Fibroblast of lung (primary cell): ENCODE measurements around the gene RINL. TPM values are rescaled to one million over a fixed set of nuclear protein-coding genes. Genes with fewer than 3 reads are reported as not detected.

ENCODE experiments used
- DNase-seq, 2 donors: peaks; one replicate each; pipeline versions ENCODE4 v3.0.0 to v3.0.0-alpha.2; 2010; ENCODE audit warnings: low read depth in 2 of 2
- H2AFZ ChIP-seq: 2 replicates; pipeline ENCODE4 v1.5.1; 2012; ENCODE audit warnings: low read length, control low read depth, inconsistent platforms
- H3K27ac ChIP-seq: 2 replicates; pipeline ENCODE4 v1.5.1; 2011; ENCODE audit warnings: low read length, control low read depth; ENCODE audit not compliant: insufficient read depth
- H3K27me3 ChIP-seq: 2 replicates; pipeline ENCODE4 v1.5.1; 2011; ENCODE audit warnings: mild to moderate bottlenecking, low read length; ENCODE audit not compliant: control insufficient read depth, insufficient read depth
- H3K36me3 ChIP-seq: 2 replicates; pipeline ENCODE4 v1.5.1; 2011; ENCODE audit warnings: low read length; ENCODE audit not compliant: control insufficient read depth, insufficient read depth
- H3K4me1 ChIP-seq: 2 replicates; pipeline ENCODE4 v1.5.1; 2011; ENCODE audit warnings: low read length; ENCODE audit not compliant: control insufficient read depth, insufficient read depth; ENCODE audit errors: extremely low read depth
- H3K4me2 ChIP-seq: 2 replicates; pipeline ENCODE4 v1.5.1; 2011; ENCODE audit warnings: low read length, control low read depth; ENCODE audit not compliant: insufficient read depth; ENCODE audit errors: extremely low read depth
- H3K4me3 ChIP-seq, 4 experiments: fragments of 200-600 bp in 1 of 4; sonication (generic) in 1 of 4; replicated peaks in 1 of 4; 2 replicates each; pipeline ENCODE4 v1.5.1; 2011 to 2016; ENCODE audit warnings: low read length in 4 of 4, low read depth in 3 of 4, mild to moderate bottlenecking in 3 of 4, control low read depth in 2 of 4, inconsistent platforms in 1 of 4, mixed read lengths in 1 of 4; ENCODE audit not compliant: insufficient read depth in 1 of 4; ENCODE audit errors: control extremely low read depth in 1 of 4
- H3K79me2 ChIP-seq: 2 replicates; pipeline ENCODE4 v1.5.1; 2012; ENCODE audit warnings: mild to moderate bottlenecking, low read length, inconsistent platforms; ENCODE audit not compliant: control insufficient read depth, insufficient read depth
- H3K9ac ChIP-seq: 2 replicates; pipeline ENCODE4 v1.5.1; 2011; ENCODE audit warnings: mild to moderate bottlenecking, low read length, control low read depth; ENCODE audit not compliant: insufficient read depth
- H3K9me3 ChIP-seq: 2 replicates; pipeline ENCODE4 v1.5.1; 2012; ENCODE audit warnings: low read depth, low read length; ENCODE audit not compliant: control insufficient read depth, insufficient read depth
- H4K20me1 ChIP-seq: 2 replicates; pipeline ENCODE4 v1.5.1; 2011; ENCODE audit warnings: low read length; ENCODE audit not compliant: control insufficient read depth, insufficient read depth; ENCODE audit errors: extremely low read depth
- EZH2 ChIP-seq: IDR thresholded peaks from 2 replicates; pipeline ENCODE4 v1.5.1; 2012; ENCODE audit warnings: low read length, control low read depth, mild to moderate bottlenecking; ENCODE audit errors: missing control alignments
- polyA plus RNA-seq, 2 donors: library from polyadenylated mRNA; depleted of rRNA in 1 of 2; stranded (reverse) in 1 of 2; unstranded in 1 of 2; fragments of >200 nt; gene quantifications; 2 replicates each; pipeline ENCODE4 v1.2.1, GENCODE V29; 2011 to 2012; ENCODE audit warnings: missing spikeins in 1 of 2
- total RNA-seq: library from RNA; depleted of rRNA; stranded (reverse); fragments of >200 nt; gene quantifications from 2 replicates; pipeline ENCODE4 v1.2.1, GENCODE V29; 2014
- TF ChIP-seq, protein P1 (sequence below), 2 donors: IDR thresholded peaks in 1 of 2; conservative IDR thresholded peaks in 1 of 2; 1 replicate in 1 of 2; 2 replicates in 1 of 2; pipeline ENCODE4 v1.5.1; 2011 to 2012; ENCODE audit warnings: low read length in 2 of 2, control low read depth in 1 of 2, inconsistent platforms in 1 of 2, low read depth in 1 of 2, mild to moderate bottlenecking in 1 of 2

RINL gene
- total and polyA plus RNA-seq, 2 donors (not counting 1 experiment from before 2014, with no cell fraction given): 0.59 to 3.5 TPM

DNA sequence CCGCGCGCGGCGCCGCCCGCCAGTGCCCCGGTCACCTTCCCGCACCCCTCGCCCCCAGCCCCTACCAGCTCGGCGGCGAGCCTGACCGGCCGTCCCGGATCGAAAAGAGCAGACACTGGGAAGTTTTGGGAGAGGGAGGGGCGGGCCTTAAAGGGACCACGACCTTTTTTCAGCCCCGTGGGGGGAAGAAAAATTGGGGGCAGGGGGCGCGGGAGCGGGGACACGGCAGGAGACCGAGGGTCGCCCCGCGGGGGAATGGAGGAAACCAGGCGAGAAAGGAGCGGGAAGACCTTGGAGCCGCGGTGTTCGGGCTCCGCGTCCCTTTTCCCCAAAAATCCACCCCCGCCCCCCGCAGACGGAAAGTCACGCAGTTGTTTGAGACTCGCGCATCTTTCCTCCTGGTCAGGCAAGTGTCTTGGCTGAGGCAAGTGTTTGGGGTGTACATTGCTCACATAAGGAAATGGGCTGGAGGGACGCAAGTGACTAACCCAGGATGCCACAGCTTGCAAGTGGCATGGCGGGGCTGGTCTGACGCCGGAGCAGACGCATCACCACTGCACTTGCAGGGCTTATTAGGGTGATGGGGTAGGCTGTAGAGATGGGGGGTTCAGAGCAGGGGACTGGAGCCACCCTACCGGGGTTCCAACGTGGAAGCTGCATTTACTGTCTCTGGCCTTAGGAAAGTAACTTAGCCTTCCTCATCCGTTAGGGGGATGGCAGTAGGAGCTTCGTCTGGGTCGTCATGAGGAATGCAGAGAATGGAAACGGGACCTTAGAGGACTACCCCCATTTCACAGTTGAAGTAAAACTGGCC is 25.6 kb downstream of the RINL start:
- H3K27ac ChIP-seq: peak overlapping the region; percentile 91
- peak; percentile 60 to 69 for DNase-seq
- H3K4me2 ChIP-seq: peak overlapping the region; percentile 38
- peak overlapping the region; percentile 83 for H3K9ac ChIP-seq
- H2AFZ ChIP-seq: peak overlapping the region; percentile 74
- H3K9me3 ChIP-seq: no peaks in the 10 kb centered on the region
- peaks cover 11% of the 10 kb centered on the region for H3K4me1 ChIP-seq
- TF ChIP-seq EZH2: no peak
- TF ChIP-seq, protein P1, sequence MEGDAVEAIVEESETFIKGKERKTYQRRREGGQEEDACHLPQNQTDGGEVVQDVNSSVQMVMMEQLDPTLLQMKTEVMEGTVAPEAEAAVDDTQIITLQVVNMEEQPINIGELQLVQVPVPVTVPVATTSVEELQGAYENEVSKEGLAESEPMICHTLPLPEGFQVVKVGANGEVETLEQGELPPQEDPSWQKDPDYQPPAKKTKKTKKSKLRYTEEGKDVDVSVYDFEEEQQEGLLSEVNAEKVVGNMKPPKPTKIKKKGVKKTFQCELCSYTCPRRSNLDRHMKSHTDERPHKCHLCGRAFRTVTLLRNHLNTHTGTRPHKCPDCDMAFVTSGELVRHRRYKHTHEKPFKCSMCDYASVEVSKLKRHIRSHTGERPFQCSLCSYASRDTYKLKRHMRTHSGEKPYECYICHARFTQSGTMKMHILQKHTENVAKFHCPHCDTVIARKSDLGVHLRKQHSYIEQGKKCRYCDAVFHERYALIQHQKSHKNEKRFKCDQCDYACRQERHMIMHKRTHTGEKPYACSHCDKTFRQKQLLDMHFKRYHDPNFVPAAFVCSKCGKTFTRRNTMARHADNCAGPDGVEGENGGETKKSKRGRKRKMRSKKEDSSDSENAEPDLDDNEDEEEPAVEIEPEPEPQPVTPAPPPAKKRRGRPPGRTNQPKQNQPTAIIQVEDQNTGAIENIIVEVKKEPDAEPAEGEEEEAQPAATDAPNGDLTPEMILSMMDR (conservative IDR thresholded peaks at IDR 0.05 in 1 of 2, IDR thresholded peaks at IDR 0.05 in 1 of 2; ENCODE audit: low read depth in 1 of 2, low read length in 2 of 2): no peak
- H3K36me3 ChIP-seq: peaks cover 3% of the 10 kb centered on the region
- H3K79me2 ChIP-seq: peaks cover 17% of the 10 kb centered on the region
- no peaks in the 10 kb centered on the region for H4K20me1 ChIP-seq
- no peaks in the 10 kb centered on the region for H3K27me3 ChIP-seq
- peak overlapping the region; percentile 64 to 87 (median 74) for H3K4me3 ChIP-seq

DNA sequence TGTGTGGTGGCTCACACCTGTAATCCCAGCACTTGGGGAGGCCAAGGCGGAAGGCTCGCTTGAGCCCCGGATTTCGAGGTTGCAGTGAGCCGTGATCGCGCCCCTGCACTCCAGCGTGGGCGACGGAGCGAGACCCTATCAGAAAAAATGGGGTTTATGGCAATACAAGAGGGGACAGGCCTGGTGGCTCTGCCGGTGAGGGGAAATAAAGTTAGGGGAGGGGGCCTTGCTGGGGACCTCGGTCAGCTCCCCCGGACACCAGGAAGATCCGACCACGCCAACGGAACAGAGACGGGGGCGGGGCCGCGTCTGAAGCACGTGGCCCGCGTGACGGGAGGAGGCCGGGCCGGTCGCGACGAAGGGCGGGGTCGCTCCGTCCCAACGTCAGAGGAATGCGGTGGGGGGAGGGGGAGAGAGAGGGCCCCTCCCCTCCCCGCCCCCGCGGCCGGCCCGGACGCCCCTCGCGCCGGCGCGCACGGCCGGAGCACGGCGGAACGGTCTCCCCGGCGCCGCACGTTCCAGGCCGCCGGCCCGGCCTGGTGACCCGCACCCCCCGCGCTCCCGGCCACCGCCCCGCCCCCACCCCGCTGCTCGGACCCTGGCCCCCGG is 26.3 kb downstream of the RINL start:
- Histone ChIP-seq H3K79me2 (peaks cover 24% of the 10 kb centered on the region), H3K4me2 (peak overlapping the region; percentile 100), H3K27me3 (no peaks in the 10 kb centered on the region), H3K9me3 (no peaks in the 10 kb centered on the region), H4K20me1 (no peaks in the 10 kb centered on the region), H3K27ac (peak overlapping the region; percentile 95), H3K4me3 (peak overlapping the region; percentile 68 to 82 (median 73)), H3K4me1 (peaks cover 11% of the 10 kb centered on the region), H2AFZ (no peak overlapping the region), H3K36me3 (peaks cover 5% of the 10 kb centered on the region), H3K9ac (peak overlapping the region; percentile 83)
- TF ChIP-seq, protein P1 (conservative IDR thresholded peaks at IDR 0.05 in 1 of 2, IDR thresholded peaks at IDR 0.05 in 1 of 2; ENCODE audit: low read depth in 1 of 2, low read length in 2 of 2): no peak
- TF ChIP-seq EZH2: no peak
- DNase-seq: peak; percentile 85 to 90

DNA sequence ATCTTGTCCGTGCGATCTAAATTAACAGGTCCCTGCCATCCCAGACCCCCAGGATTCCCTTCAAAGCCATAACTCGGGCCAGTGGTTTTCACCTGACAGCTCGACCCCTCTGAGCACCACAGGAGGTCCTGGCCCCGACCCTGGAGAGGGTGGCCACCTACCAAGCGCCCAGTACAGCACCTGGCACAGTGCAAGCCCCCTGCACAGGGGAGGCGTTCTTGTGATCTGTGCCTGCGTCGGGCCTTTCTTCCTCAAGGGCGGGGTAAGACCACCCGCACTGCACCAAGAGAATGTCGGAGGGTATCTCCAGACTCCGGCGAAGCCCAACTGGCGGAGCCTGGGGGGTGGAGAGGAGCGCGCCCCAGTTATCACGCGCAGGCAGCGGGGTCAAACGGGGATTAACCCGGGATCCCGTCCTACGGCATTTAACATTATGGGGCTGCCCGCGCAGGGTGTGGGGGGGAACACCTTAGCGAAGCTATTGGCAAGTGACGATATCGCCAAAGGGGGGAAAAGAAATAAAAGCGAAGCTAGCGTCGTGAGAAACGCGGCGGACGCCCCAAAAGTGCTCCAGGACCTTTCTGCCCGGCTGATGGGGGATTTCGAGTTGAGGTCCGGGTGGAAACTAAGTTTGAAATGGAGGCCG is 27.0 kb downstream of the RINL start:
- Histone ChIP-seq H3K9ac (peak overlapping the region; percentile 57), H3K4me2 (peak overlapping the region; percentile 100), H3K9me3 (no peaks in the 10 kb centered on the region), H4K20me1 (no peaks in the 10 kb centered on the region), H3K79me2 (peaks cover 29% of the 10 kb centered on the region), H3K4me3 (peak overlapping the region; percentile 68 to 82 (median 73)), H2AFZ (peak overlapping the region; percentile 48), H3K4me1 (peaks cover 11% of the 10 kb centered on the region), H3K36me3 (peaks cover 8% of the 10 kb centered on the region), H3K27me3 (no peaks in the 10 kb centered on the region), H3K27ac (peak overlapping the region; percentile 95)
- TF ChIP-seq EZH2: no peak
- TF ChIP-seq, protein P1 (conservative IDR thresholded peaks at IDR 0.05 in 1 of 2, IDR thresholded peaks at IDR 0.05 in 1 of 2; ENCODE audit: low read depth in 1 of 2, low read length in 2 of 2): no peak
- DNase-seq: no peak
